Activated CD4-positive, alpha-beta memory T cell treated with anti-CD3 and anti-CD28 coated beads for 36 hours (primary cell): ENCODE results near the gene LANCL3. TPM values are rescaled to one million over a fixed set of nuclear protein-coding genes. Genes with fewer than 3 reads are reported as not detected.

ENCODE experiments used
- CTCF ChIA-PET: fragments of 350-600 bp; sonication (Branson Sonifier 250); formaldehyde crosslinking; loops from one replicate; lab custom pipeline; 2021; ENCODE audit warnings: antibody characterized with exemption, inconsistent platforms; lab: Charles Lee
- POLR2A ChIA-PET: fragments of 350-600 bp; sonication (Branson Sonifier 250); formaldehyde crosslinking; loops from one replicate; lab custom pipeline; 2021; ENCODE audit warnings: antibody characterized with exemption; lab: Charles Lee
- DNase-seq: peaks from one replicate; pipeline ENCODE4 v3.0.0-alpha.2; 2020
- H3K27ac Mint-ChIP-seq: one replicate; pipeline ENCODE4 v1.8.0; 2021; ENCODE audit warnings: mixed read lengths
- H3K27me3 Mint-ChIP-seq: one replicate; pipeline ENCODE4 v1.8.0; 2021; ENCODE audit warnings: mixed read lengths
- H3K36me3 Mint-ChIP-seq: one replicate; pipeline ENCODE4 v1.8.0; 2021; ENCODE audit warnings: mixed read lengths
- H3K4me1 Mint-ChIP-seq: one replicate; pipeline ENCODE4 v1.8.0; 2021; ENCODE audit warnings: low read depth, mixed read lengths
- H3K4me3 Mint-ChIP-seq: one replicate; pipeline ENCODE4 v1.8.0; 2021; ENCODE audit warnings: mild to moderate bottlenecking, mixed read lengths
- H3K9me3 Mint-ChIP-seq: one replicate; pipeline ENCODE4 v1.8.0; 2021; ENCODE audit warnings: mixed read lengths
- intact Hi-C: fragments of 100-400 bp; cut with micrococcal nuclease; formaldehyde crosslinking; loops from one replicate; pipeline ENCODE4 v1.15.1; 2023
- total RNA-seq, 2 experiments: library from RNA; stranded (reverse); gene quantifications; one replicate each; pipeline ENCODE4 v1.2.3, GENCODE V29; 2021

LANCL3 gene
- total RNA-seq, 2 experiments from 2014 or later: 0.02 to 0.15 TPM

DNA sequence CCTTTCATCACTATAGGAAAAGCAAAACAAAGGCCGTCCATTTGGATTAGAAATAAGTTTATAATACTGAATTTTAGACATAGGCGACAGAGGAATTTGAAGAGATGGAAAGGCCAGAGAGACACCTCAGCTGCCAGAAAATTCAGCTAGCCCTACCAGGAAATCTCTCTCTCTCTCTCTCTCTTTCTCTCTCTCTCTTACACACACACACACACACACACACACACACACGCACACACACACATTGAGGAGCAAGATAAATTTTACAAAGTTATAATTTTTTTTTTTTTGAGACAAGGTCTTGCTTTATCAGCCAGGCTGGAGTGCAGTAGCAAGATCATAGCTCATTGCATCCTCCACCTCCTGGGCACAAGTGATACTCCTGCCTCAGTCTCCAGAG, 115.5 kb downstream of the LANCL3 start:
- no peak for DNase-seq
- intact Hi-C loops: no loop called here
- CTCF ChIA-PET: interaction anchor here (0.6 kb wide), 1 partner anchor 58 kb away, joined by 4 read pairs; no protein-coding TSS in a partner anchor
- Mint-ChIP-seq H3K36me3 (no peaks in the 10 kb centered on the region), H3K27me3 (peaks cover 5% of the 10 kb centered on the region), H3K27ac (no peak overlapping the region), H3K4me1 (peaks cover 6% of the 10 kb centered on the region), H3K9me3 (no peaks in the 10 kb centered on the region), H3K4me3 (no peak overlapping the region)
- POLR2A ChIA-PET: no interaction called here

DNA sequence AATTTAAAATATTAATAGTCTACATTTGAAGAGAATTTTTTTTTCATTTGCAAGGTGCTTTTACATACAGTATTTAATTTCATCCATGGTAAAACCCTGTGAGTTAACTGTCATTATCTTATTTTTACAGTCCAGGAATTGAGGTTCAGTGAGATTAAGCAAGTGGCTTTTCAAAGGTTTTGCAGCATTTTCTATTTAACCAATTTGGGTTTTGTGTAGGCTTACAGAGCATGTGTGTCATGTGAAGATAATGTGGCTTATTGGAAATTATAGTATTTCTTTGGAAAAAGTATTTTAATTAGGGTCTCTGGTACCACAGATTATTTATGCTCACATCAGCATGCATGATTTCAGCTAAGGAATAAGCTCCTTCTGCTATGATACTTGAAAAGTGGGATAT, 118.7 kb downstream of the LANCL3 start:
- no peaks in the 10 kb centered on the region for H3K36me3 Mint-ChIP-seq
- intact Hi-C loops: no loop called here
- no peaks in the 10 kb centered on the region for H3K27me3 Mint-ChIP-seq

DNA sequence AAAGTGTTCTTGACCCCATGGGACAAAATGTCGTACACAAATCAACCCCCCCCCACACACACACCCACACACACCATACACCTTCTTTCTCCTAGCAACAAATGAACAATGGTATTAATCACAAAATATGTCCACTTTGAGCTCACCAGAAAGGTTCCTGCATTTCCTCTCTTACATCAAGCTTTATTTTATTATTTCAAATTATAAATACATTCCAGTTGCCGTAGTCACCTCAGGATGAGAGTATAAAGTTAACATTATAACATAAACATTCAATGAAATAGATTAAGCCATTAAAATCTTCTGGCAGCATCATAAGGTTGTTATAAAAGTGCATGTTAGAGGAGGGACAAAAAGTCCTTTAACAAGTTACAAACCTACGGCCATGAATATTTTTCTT, 121.5 kb downstream of the LANCL3 start:
- CTCF ChIA-PET: no interaction called here
- H3K36me3 Mint-ChIP-seq: no peaks in the 10 kb centered on the region
- H3K9me3 Mint-ChIP-seq: no peaks in the 10 kb centered on the region
- POLR2A ChIA-PET: no interaction called here
- intact Hi-C loops: no loop called here
- no peaks in the 10 kb centered on the region for H3K27me3 Mint-ChIP-seq
- no peak for DNase-seq
- H3K4me1 Mint-ChIP-seq: no peaks in the 10 kb centered on the region
- H3K4me3 Mint-ChIP-seq: no peak overlapping the region
- H3K27ac Mint-ChIP-seq: no peak overlapping the region

More for the DNA sequence above, 118.7 kb downstream of the LANCL3 start:
- no peak overlapping the region for H3K4me3 Mint-ChIP-seq
- POLR2A ChIA-PET: no interaction called here
- no peaks in the 10 kb centered on the region for H3K9me3 Mint-ChIP-seq
- CTCF ChIA-PET: no interaction called here
- H3K4me1 Mint-ChIP-seq: peaks cover 6% of the 10 kb centered on the region
- no peak overlapping the region for H3K27ac Mint-ChIP-seq
- no peak for DNase-seq

DNA sequence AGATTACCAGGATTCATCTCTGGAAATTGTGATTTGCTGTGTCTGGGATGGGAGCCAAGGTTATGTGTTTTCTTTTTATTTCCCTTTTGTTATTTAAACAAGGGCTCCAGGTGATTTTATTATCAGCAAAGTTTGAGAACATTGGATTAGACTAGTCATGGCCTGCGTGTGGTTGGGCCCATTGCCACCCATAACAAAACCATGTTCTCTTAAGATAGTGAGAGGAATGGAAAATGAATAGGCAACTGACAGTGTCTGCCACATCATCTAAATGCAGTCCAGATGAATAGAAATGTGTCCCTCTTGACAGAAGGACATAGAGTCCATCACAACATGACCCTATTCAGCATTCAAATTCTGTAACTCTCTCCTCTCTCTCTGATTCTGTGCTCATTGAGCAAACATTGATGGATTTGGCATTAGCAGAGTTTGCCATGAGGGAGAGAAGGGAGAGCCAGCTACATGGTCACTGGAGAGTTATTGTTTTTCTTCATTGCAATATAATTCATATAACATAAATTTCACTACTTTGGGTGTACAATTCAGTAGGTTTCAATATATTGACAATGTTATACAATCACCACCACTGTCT, 125.8 kb downstream of the LANCL3 start:
- intact Hi-C loops: no loop called here
- H3K4me3 Mint-ChIP-seq: no peak overlapping the region
- POLR2A ChIA-PET: no interaction called here
- H3K4me1 Mint-ChIP-seq: no peaks in the 10 kb centered on the region
- no peak overlapping the region for H3K27ac Mint-ChIP-seq
- CTCF ChIA-PET: no interaction called here
- no peaks in the 10 kb centered on the region for H3K36me3 Mint-ChIP-seq
- no peak for DNase-seq
- no peaks in the 10 kb centered on the region for H3K27me3 Mint-ChIP-seq
- H3K9me3 Mint-ChIP-seq: no peaks in the 10 kb centered on the region

DNA sequence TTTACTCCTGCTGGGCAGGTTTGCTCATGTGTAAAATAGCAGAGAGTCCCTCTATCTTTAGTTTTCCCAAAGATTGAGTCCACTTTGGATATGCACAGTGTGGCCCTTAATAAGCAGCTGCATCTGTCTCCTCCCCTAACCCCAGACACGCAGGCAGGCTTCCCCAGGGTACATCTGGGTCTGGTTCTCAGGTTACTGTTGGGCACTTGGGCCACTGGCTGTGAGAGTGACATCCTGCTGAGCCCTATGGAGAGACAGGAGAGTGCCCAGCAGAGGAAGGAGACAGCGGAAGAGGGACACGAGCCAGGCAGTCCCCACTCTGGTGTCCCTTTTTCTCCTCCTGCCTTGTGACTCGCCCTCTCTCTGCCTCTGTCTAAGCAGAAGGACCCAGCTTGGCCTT, 130.1 kb downstream of the LANCL3 start:
- ChIA-PET CTCF (no interaction called here), POLR2A (no interaction called here)
- H3K9me3 Mint-ChIP-seq: no peaks in the 10 kb centered on the region
- no peak for DNase-seq
- H3K36me3 Mint-ChIP-seq: no peaks in the 10 kb centered on the region
- no peak overlapping the region for H3K27ac Mint-ChIP-seq
- intact Hi-C loops: no loop called here
- no peak overlapping the region for H3K4me3 Mint-ChIP-seq
- no peaks in the 10 kb centered on the region for H3K4me1 Mint-ChIP-seq
- no peaks in the 10 kb centered on the region for H3K27me3 Mint-ChIP-seq

DNA sequence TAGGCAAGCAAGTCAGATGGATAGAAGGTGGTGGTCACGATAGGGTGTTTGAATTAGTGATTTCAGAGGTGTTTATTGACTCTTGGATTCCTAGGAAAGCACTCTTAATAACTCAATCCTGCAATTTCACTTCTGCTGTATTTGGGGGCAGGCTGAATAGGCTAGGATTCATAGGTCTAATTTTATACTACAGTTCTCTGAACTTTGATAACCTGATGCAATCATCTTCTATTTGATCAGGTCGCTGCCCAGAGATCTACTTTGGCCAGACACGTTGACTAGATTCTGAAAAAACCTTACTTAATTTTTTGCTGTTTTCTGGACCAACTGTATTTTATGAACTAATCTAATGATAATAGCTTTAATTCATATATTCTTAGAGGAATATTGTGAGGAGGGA, 140.5 kb downstream of the LANCL3 start:
- H3K4me1 Mint-ChIP-seq: peaks cover 2% of the 10 kb centered on the region
- peaks cover 3% of the 10 kb centered on the region for H3K27me3 Mint-ChIP-seq
- no peak overlapping the region for H3K4me3 Mint-ChIP-seq
- no peaks in the 10 kb centered on the region for H3K9me3 Mint-ChIP-seq
- CTCF ChIA-PET: no interaction called here
- intact Hi-C loops: no loop called here
- no peak overlapping the region for H3K27ac Mint-ChIP-seq
- no peaks in the 10 kb centered on the region for H3K36me3 Mint-ChIP-seq
- POLR2A ChIA-PET: no interaction called here
- no peak for DNase-seq

DNA sequence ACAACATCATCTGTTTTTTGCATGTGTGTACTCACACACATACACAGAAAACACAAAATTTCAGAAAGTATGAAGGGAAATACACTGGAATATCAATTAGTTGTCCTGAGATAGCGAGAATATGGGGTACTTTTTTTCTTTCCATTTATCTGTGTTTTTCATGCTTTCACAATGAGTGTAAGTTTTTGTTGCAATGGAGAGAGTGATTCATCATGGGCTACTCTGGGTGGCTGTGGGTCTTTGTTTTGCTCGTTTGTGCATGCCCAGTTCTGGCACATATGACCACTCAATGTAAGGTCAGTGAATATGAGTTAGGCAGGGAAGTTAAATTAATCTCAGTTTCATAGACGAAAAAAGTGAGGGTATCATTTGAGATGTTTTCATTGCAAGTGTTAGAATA, 141.0 kb downstream of the LANCL3 start:
- Mint-ChIP-seq H3K4me3 (no peak overlapping the region), H3K9me3 (no peaks in the 10 kb centered on the region), H3K36me3 (no peaks in the 10 kb centered on the region), H3K4me1 (peaks cover 2% of the 10 kb centered on the region), H3K27ac (no peak overlapping the region), H3K27me3 (peaks cover 3% of the 10 kb centered on the region)
- POLR2A ChIA-PET: no interaction called here
- intact Hi-C loops: no loop called here
- CTCF ChIA-PET: no interaction called here
- DNase-seq: no peak

DNA sequence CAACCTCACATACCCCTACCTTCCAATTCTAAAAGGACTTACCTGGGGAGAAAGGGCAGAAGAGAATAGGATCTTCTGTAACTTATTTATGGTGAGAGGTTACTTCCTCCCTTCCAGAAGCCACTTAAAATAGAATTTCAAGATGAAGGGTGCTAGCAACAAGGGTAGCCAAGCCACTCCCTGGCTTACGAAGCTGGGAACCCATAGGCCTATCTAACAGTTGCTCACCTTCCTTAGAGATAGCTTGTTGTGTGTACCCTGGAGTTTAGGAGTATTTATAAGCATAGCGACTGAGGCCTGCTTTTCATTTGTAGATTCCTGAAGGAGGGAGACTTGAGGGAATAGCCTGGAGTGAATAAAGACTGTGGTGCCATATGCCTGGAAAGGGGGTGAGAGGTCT, 143.0 kb downstream of the LANCL3 start:
- peaks cover 9% of the 10 kb centered on the region for H3K9me3 Mint-ChIP-seq
- peaks cover 3% of the 10 kb centered on the region for H3K27me3 Mint-ChIP-seq
- H3K4me1 Mint-ChIP-seq: peaks cover 2% of the 10 kb centered on the region
- POLR2A ChIA-PET: no interaction called here
- no peak overlapping the region for H3K27ac Mint-ChIP-seq
- intact Hi-C loops: no loop called here
- CTCF ChIA-PET: no interaction called here
- no peak overlapping the region for H3K4me3 Mint-ChIP-seq
- H3K36me3 Mint-ChIP-seq: no peaks in the 10 kb centered on the region
- no peak for DNase-seq

DNA sequence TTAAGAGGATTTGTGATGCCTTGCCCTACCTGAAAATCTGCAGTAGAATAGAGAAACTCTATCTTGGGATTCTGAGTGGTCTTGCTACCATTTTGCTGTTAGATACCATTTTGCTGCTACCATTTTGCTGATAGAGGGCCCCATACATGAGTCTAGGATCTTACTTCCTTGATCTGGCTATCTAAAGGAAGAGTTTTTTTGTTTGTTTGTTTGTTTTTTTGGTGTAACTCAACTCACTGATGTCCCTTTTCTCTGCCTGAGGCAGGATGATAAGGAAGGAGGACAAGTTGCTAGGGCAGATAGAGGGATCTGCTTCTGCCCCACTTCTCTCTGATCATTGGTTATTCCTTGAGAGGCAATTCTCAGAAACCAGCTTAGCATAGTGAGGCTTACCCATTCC, 145.1 kb downstream of the LANCL3 start:
- DNase-seq: no peak
- Mint-ChIP-seq H3K36me3 (no peaks in the 10 kb centered on the region), H3K27ac (no peak overlapping the region), H3K4me1 (peaks cover 2% of the 10 kb centered on the region), H3K27me3 (peaks cover 3% of the 10 kb centered on the region), H3K9me3 (peaks cover 9% of the 10 kb centered on the region), H3K4me3 (no peak overlapping the region)
- ChIA-PET CTCF (no interaction called here), POLR2A (no interaction called here)
- intact Hi-C loops: no loop called here

DNA sequence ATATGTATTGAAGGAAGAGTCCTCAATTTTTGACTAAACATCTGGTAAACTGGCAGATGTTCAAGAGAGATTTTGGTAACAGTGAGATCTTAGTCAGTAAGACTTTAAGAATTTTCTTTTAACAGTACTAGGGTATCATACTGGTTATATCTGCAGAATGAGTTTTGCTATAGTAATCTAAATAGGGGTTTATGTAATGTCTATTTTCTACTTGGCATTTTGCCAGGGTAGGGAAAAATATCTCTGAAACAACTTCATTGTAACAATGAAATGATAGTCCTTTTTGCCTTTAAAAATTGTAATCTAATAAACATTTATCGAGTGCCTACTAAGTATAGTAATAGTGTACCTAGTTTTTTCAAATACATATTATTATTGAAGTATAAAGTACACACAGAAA, 146.2 kb downstream of the LANCL3 start:
- DNase-seq: no peak
- H3K27ac Mint-ChIP-seq: no peak overlapping the region
- CTCF ChIA-PET: no interaction called here
- H3K4me3 Mint-ChIP-seq: no peak overlapping the region
- H3K4me1 Mint-ChIP-seq: no peaks in the 10 kb centered on the region
- intact Hi-C loops: no loop called here
- H3K9me3 Mint-ChIP-seq: peaks cover 9% of the 10 kb centered on the region
- POLR2A ChIA-PET: no interaction called here
- H3K36me3 Mint-ChIP-seq: no peaks in the 10 kb centered on the region
- H3K27me3 Mint-ChIP-seq: peaks cover 3% of the 10 kb centered on the region

DNA sequence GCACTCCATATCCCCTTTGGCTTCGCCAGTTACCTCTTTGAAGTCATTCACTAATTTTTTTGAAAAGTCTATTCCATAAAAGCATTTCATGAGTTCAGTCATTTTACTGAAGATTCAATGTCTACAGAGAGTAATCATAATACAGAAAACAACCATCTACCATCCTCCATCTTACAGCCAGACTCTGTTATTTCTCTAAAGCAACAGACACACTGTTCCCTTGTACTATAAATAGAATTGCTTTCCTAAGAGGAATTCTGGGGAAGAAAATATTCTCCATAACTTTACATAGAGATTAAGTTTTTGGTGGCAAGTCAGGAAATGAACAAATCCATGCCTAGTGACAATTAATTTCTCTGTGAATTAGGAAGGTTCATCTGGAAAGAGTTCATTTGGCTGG, 151.1 kb downstream of the LANCL3 start:
- POLR2A ChIA-PET: no interaction called here
- Mint-ChIP-seq H3K4me1 (no peaks in the 10 kb centered on the region), H3K4me3 (no peak overlapping the region), H3K27ac (no peak overlapping the region), H3K27me3 (no peaks in the 10 kb centered on the region), H3K36me3 (no peaks in the 10 kb centered on the region), H3K9me3 (peaks cover 9% of the 10 kb centered on the region)
- DNase-seq: no peak
- CTCF ChIA-PET: no interaction called here
- intact Hi-C loops: no loop called here

DNA sequence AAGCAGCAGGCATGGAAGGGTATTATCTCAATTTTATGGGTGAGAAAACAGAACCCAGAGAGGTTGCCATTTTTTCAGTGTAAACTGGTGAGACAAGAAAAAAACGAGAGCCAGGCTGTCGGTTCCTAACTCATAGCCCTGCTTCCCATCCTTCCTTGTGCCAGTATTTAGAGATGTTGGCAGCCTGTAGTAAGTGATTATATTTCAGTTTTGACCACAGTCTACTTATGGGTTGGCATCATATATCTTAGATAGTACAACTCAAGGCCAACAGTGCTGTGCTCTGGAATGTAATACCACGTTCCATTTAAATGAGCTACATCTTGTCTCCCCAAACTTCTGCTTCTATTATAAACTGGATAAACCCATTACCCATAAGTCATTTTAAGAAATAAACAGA, 154.9 kb downstream of the LANCL3 start:
- H3K27me3 Mint-ChIP-seq: no peaks in the 10 kb centered on the region
- CTCF ChIA-PET: no interaction called here
- intact Hi-C loops: no loop called here
- no peaks in the 10 kb centered on the region for H3K36me3 Mint-ChIP-seq
- POLR2A ChIA-PET: no interaction called here
- H3K4me3 Mint-ChIP-seq: no peak overlapping the region
- H3K4me1 Mint-ChIP-seq: no peaks in the 10 kb centered on the region
- no peak for DNase-seq
- H3K9me3 Mint-ChIP-seq: no peaks in the 10 kb centered on the region
- no peak overlapping the region for H3K27ac Mint-ChIP-seq
